Measurements from ENCODE around the gene C19orf12.

GRCh38 chr19:29667901-29668341, 47.1 kb downstream of the C19orf12 start:
- TF ChIP-seq ZBTB7A (IDR thresholded peaks at IDR 0.05; ENCODE audit: low read depth) (no peak), EP300 (IDR thresholded peaks at IDR 0.05; ENCODE audit: borderline replicate concordance) (no peak), TEAD4 (IDR thresholded peaks at IDR 0.05) (no peak), FOXM1 (IDR thresholded peaks at IDR 0.05; ENCODE audit: borderline replicate concordance, low read depth) (no peak)
- TF ChIP-seq, protein P1, sequence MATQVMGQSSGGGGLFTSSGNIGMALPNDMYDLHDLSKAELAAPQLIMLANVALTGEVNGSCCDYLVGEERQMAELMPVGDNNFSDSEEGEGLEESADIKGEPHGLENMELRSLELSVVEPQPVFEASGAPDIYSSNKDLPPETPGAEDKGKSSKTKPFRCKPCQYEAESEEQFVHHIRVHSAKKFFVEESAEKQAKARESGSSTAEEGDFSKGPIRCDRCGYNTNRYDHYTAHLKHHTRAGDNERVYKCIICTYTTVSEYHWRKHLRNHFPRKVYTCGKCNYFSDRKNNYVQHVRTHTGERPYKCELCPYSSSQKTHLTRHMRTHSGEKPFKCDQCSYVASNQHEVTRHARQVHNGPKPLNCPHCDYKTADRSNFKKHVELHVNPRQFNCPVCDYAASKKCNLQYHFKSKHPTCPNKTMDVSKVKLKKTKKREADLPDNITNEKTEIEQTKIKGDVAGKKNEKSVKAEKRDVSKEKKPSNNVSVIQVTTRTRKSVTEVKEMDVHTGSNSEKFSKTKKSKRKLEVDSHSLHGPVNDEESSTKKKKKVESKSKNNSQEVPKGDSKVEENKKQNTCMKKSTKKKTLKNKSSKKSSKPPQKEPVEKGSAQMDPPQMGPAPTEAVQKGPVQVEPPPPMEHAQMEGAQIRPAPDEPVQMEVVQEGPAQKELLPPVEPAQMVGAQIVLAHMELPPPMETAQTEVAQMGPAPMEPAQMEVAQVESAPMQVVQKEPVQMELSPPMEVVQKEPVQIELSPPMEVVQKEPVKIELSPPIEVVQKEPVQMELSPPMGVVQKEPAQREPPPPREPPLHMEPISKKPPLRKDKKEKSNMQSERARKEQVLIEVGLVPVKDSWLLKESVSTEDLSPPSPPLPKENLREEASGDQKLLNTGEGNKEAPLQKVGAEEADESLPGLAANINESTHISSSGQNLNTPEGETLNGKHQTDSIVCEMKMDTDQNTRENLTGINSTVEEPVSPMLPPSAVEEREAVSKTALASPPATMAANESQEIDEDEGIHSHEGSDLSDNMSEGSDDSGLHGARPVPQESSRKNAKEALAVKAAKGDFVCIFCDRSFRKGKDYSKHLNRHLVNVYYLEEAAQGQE (IDR thresholded peaks at IDR 0.05; ENCODE audit: low read depth): no peak

All from Ishikawa (cell line).